ENCODE data around the gene ZNF277. TPM values are rescaled to one million over a fixed set of nuclear protein-coding genes. Genes with fewer than 3 reads are reported as not detected.

The ZNF277 gene
- polyA plus RNA-seq, 1 donor (not counting 4 experiments of a cell fraction or from before 2014, with no cell fraction given) = 20.2 TPM

GRCh38 chr7:112214268-112214667 is 7.8 kb downstream of the ZNF277 start:
- Histone ChIP-seq H3K9ac (ENCODE audit: control insufficient read depth, extremely low read depth, insufficient read depth, low read length) (no peak overlapping the region), H3K79me2 (ENCODE audit: control insufficient read depth, insufficient read depth, low read length) (peaks cover 56% of the 10 kb centered on the region), H3K27me3 (ENCODE audit: control insufficient read depth, extremely low read depth, insufficient read depth, low read length) (no peaks in the 10 kb centered on the region), H3K9me1 (ENCODE audit: control insufficient read depth, extremely low read depth, insufficient read depth, low read length) (peaks cover 2% of the 10 kb centered on the region), H3K27ac (ENCODE audit: control insufficient read depth, insufficient read depth, low read length) (no peak overlapping the region), H2AFZ (ENCODE audit: control insufficient read depth, low read length) (no peak overlapping the region), H3K4me2 (ENCODE audit: control insufficient read depth, extremely low read depth, insufficient read depth, low read depth, low read length) (no peak overlapping the region), H3K36me3 (ENCODE audit: control insufficient read depth in 2 of 2, extremely low read depth in 1 of 2, insufficient read depth in 2 of 2, low read length in 2 of 2) (no peaks in the 10 kb centered on the region), H3K9me3 (ENCODE audit: control insufficient read depth, low read depth, low read length) (no peaks in the 10 kb centered on the region), H3K4me1 (ENCODE audit: control insufficient read depth, extremely low read depth, insufficient read depth, low read length) (no peaks in the 10 kb centered on the region), H4K20me1 (ENCODE audit: control insufficient read depth, extremely low read depth, insufficient read depth, low read length) (no peaks in the 10 kb centered on the region), H3K4me3 (ENCODE audit: control insufficient read depth in 2 of 3, extremely low read depth in 1 of 3, insufficient read depth in 2 of 3, low read depth in 1 of 3, low read length in 3 of 3) (no peak overlapping the region)
- no peak for FAIRE-seq
- dilution Hi-C loops (cut with MboI; ENCODE audit: extremely low pct_ligation_motif_present, low sequenced_read_pairs) = no loop called here
- no peak for TF ChIP-seq EZH2 (IDR thresholded peaks at IDR 0.05; ENCODE audit: low read length)
- no peak for TF ChIP-seq CTCF (optimal IDR thresholded peaks at IDR 0.05 in 1 of 3, IDR thresholded peaks at IDR 0.05 in 1 of 3, conservative IDR thresholded peaks at IDR 0.05 in 1 of 3; ENCODE audit: extremely low read depth in 1 of 3, insufficient read depth in 2 of 3, low read length in 3 of 3)
- DNase-seq (ENCODE audit: low read depth, low spot score) = no peak

GRCh38 chr7:112214883-112215282 is 8.4 kb downstream of the ZNF277 start:
- Histone ChIP-seq H3K9ac (ENCODE audit: control insufficient read depth, extremely low read depth, insufficient read depth, low read length) (no peak overlapping the region), H3K9me1 (ENCODE audit: control insufficient read depth, extremely low read depth, insufficient read depth, low read length) (peaks cover 2% of the 10 kb centered on the region), H3K4me2 (ENCODE audit: control insufficient read depth, extremely low read depth, insufficient read depth, low read depth, low read length) (no peak overlapping the region), H3K79me2 (ENCODE audit: control insufficient read depth, insufficient read depth, low read length) (peaks cover 52% of the 10 kb centered on the region), H3K27me3 (ENCODE audit: control insufficient read depth, extremely low read depth, insufficient read depth, low read length) (no peaks in the 10 kb centered on the region), H3K36me3 (ENCODE audit: control insufficient read depth in 2 of 2, extremely low read depth in 1 of 2, insufficient read depth in 2 of 2, low read length in 2 of 2) (no peaks in the 10 kb centered on the region), H4K20me1 (ENCODE audit: control insufficient read depth, extremely low read depth, insufficient read depth, low read length) (no peaks in the 10 kb centered on the region), H2AFZ (ENCODE audit: control insufficient read depth, low read length) (no peak overlapping the region), H3K4me1 (ENCODE audit: control insufficient read depth, extremely low read depth, insufficient read depth, low read length) (no peaks in the 10 kb centered on the region), H3K27ac (ENCODE audit: control insufficient read depth, insufficient read depth, low read length) (no peak overlapping the region), H3K4me3 (ENCODE audit: control insufficient read depth in 2 of 3, extremely low read depth in 1 of 3, insufficient read depth in 2 of 3, low read depth in 1 of 3, low read length in 3 of 3) (no peak overlapping the region), H3K9me3 (ENCODE audit: control insufficient read depth, low read depth, low read length) (no peaks in the 10 kb centered on the region)
- FAIRE-seq (no peak), DNase-seq (ENCODE audit: low read depth, low spot score) (no peak)
- TF ChIP-seq EZH2 (IDR thresholded peaks at IDR 0.05; ENCODE audit: low read length) (no peak), CTCF (optimal IDR thresholded peaks at IDR 0.05 in 1 of 3, IDR thresholded peaks at IDR 0.05 in 1 of 3, conservative IDR thresholded peaks at IDR 0.05 in 1 of 3; ENCODE audit: extremely low read depth in 1 of 3, insufficient read depth in 2 of 3, low read length in 3 of 3) (no peak)
- dilution Hi-C loops (cut with MboI; ENCODE audit: extremely low pct_ligation_motif_present, low sequenced_read_pairs) = no loop called here
